IMR-90 (cell line): ENCODE results near the gene MAU2. TPM values are rescaled to one million over a fixed set of nuclear protein-coding genes. Genes with fewer than 3 reads are reported as not detected.

Experiments
- ATAC-seq: fragments of 200-7000 bp; cut with Tn5 transposase; 2 replicates; pipeline ENCODE4 v1.9.1; 2020; ENCODE audit warnings: low read depth, mild to moderate bottlenecking, moderate library complexity
- BruUV-seq: library from RNA; stranded (reverse); fragments of 400-500 nt; replicated peaks from 2 replicates; lab custom pipeline; 2021; lab: Mats Ljungman, UMichigan
- CTCF ChIA-PET: fragments of 300-600 bp; formaldehyde crosslinking; extraction: SDS; loops from one replicate; lab custom pipeline; 2021; ENCODE audit warnings: antibody characterized with exemption; lab: Yijun Ruan, JAX
- POLR2A ChIA-PET: fragments of 300-600 bp; sonication (Branson Sonifier 250); formaldehyde crosslinking; loops from one replicate; lab custom pipeline; 2022; ENCODE audit warnings: antibody characterized with exemption; ENCODE audit not compliant: unreplicated experiment; lab: Charles Lee
- DNase-seq: peaks from one replicate; pipeline ENCODE4 v3.0.0; 2013
- H2AFZ ChIP-seq: replicated peaks from 2 replicates; pipeline ENCODE3; 2013; ENCODE audit warnings: low read length, mild to moderate bottlenecking; ENCODE audit not compliant: poor library complexity
- H2AK5ac ChIP-seq: 2 replicates; pipeline ENCODE4 v1.6.1; 2013; ENCODE audit warnings: low read depth, low read length, inconsistent platforms
- H2AK9ac ChIP-seq: replicated peaks from 2 replicates; pipeline ENCODE3; 2013; ENCODE audit warnings: mild to moderate bottlenecking, low read depth, low read length, moderate library complexity; ENCODE audit not compliant: poor library complexity
- H2BK120ac ChIP-seq: 2 replicates; pipeline ENCODE4 v1.6.1; 2013; ENCODE audit warnings: low read depth, low read length, inconsistent platforms
- H2BK15ac ChIP-seq: 3 replicates; pipeline ENCODE4 v1.6.1; 2013; ENCODE audit warnings: low read depth, low read length, inconsistent platforms
- H2BK20ac ChIP-seq: 2 replicates; pipeline ENCODE4 v1.6.1; 2013; ENCODE audit warnings: low read depth, mild to moderate bottlenecking, inconsistent platforms, low read length, moderate library complexity
- H2BK5ac ChIP-seq: 2 replicates; pipeline ENCODE4 v1.6.1; 2013; ENCODE audit warnings: mild to moderate bottlenecking, low read depth, low read length, inconsistent platforms; ENCODE audit not compliant: poor library complexity, severe bottlenecking
- H3K14ac ChIP-seq: replicated peaks from 2 replicates; pipeline ENCODE4 v1.6.1; 2013; ENCODE audit warnings: low read depth, low read length, inconsistent platforms
- H3K18ac ChIP-seq: 2 replicates; pipeline ENCODE4 v1.6.1; 2013; ENCODE audit warnings: low read depth, low read length, control low read depth
- H3K23ac ChIP-seq: 2 replicates; pipeline ENCODE4 v1.6.1; 2013; ENCODE audit warnings: low read depth, low read length, inconsistent platforms
- H3K27ac ChIP-seq: 2 replicates; pipeline ENCODE4 v1.5.1; 2013; ENCODE audit warnings: mild to moderate bottlenecking, control low read depth, low read length; ENCODE audit not compliant: insufficient read depth
- H3K27me3 ChIP-seq: 2 replicates; pipeline ENCODE4 v1.6.1; 2013; ENCODE audit warnings: low read length; ENCODE audit not compliant: control insufficient read depth, insufficient read depth
- H3K36me3 ChIP-seq: 2 replicates; pipeline ENCODE4 v1.6.1; 2013; ENCODE audit warnings: low read length, mixed read lengths; ENCODE audit not compliant: control insufficient read depth, insufficient read depth
- H3K4ac ChIP-seq: 2 replicates; pipeline ENCODE4 v1.6.1; 2013; ENCODE audit warnings: low read depth, low read length, inconsistent platforms
- H3K4me1 ChIP-seq: 2 replicates; pipeline ENCODE4 v1.6.1; 2013; ENCODE audit warnings: low read length, mixed read lengths; ENCODE audit not compliant: control insufficient read depth, insufficient read depth
- H3K4me2 ChIP-seq: 2 replicates; pipeline ENCODE4 v1.6.1; 2013; ENCODE audit warnings: low read depth, mild to moderate bottlenecking, control low read depth, low read length, moderate library complexity
- H3K4me3 ChIP-seq: 2 replicates; pipeline ENCODE4 v1.5.1; 2013; ENCODE audit warnings: low read depth, mild to moderate bottlenecking, control low read depth, low read length, moderate library complexity; ENCODE audit not compliant: insufficient read depth
- H3K56ac ChIP-seq: 2 replicates; pipeline ENCODE4 v1.6.1; 2013; ENCODE audit warnings: low read length, inconsistent platforms; ENCODE audit not compliant: insufficient read depth; ENCODE audit errors: extremely low read depth
- H3K79me1 ChIP-seq, 2 experiments: 2 replicates each; pipeline ENCODE4 v1.6.1; 2013; ENCODE audit warnings: low read length in 2 of 2, inconsistent platforms in 1 of 2, low read depth in 1 of 2
- H3K9ac ChIP-seq: 2 replicates; pipeline ENCODE4 v1.6.1; 2013; ENCODE audit warnings: low read depth, low read length, control low read depth
- H3K9me1 ChIP-seq: 2 replicates; pipeline ENCODE4 v1.6.1; 2013; ENCODE audit warnings: low read length, inconsistent platforms; ENCODE audit not compliant: insufficient read depth
- H3K9me3 ChIP-seq: 2 replicates; pipeline ENCODE4 v1.6.1; 2013; ENCODE audit warnings: low read length; ENCODE audit not compliant: control insufficient read depth, insufficient read depth
- H4K20me1 ChIP-seq: 2 replicates; pipeline ENCODE4 v1.6.1; 2013; ENCODE audit warnings: low read length, inconsistent platforms; ENCODE audit not compliant: insufficient read depth
- H4K5ac ChIP-seq: 2 replicates; pipeline ENCODE4 v1.6.1; 2013; ENCODE audit warnings: mild to moderate bottlenecking, low read depth, low read length, control low read depth
- H4K8ac ChIP-seq, 2 experiments: 2 replicates each; pipeline ENCODE4 v1.6.1; 2013; ENCODE audit warnings: low read depth in 2 of 2, low read length in 2 of 2, control low read depth in 1 of 2, inconsistent platforms in 1 of 2
- H4K91ac ChIP-seq: 2 replicates; pipeline ENCODE4 v1.6.1; 2013; ENCODE audit warnings: low read depth, low read length, inconsistent platforms; ENCODE audit not compliant: insufficient read depth
- BHLHE40 ChIP-seq: fragments of 150-350 bp; IDR thresholded peaks from 2 replicates; pipeline ENCODE4 v1.6.1; 2016; ENCODE audit warnings: mild to moderate bottlenecking, low read depth, low read length
- CEBPB ChIP-seq: IDR thresholded peaks from 2 replicates; pipeline ENCODE4 v1.6.1; 2012; ENCODE audit warnings: low read depth, low read length, improper control_type of control experiment
- CTCF ChIP-seq: conservative IDR thresholded peaks from 2 replicates; pipeline ENCODE4 v1.5.1; 2012; ENCODE audit warnings: mild to moderate bottlenecking, low read depth, low read length, improper control_type of control experiment
- ELK1 ChIP-seq: fragments of 150-350 bp; IDR thresholded peaks from 2 replicates; pipeline ENCODE4 v1.6.1; 2016; ENCODE audit warnings: low read depth, mild to moderate bottlenecking, low read length, moderate library complexity, borderline replicate concordance
- FOS ChIP-seq: fragments of 150-350 bp; IDR thresholded peaks from 2 replicates; pipeline ENCODE4 v1.6.1; 2016; ENCODE audit warnings: low read depth, low read length
- MAFK ChIP-seq: IDR thresholded peaks from 2 replicates; pipeline ENCODE4 v1.6.1; 2012; ENCODE audit warnings: low read depth, low read length, improper control_type of control experiment
- MAZ ChIP-seq: IDR thresholded peaks from 2 replicates; pipeline ENCODE4 v1.6.1; 2012; ENCODE audit warnings: low read depth, mild to moderate bottlenecking, low read length, improper control_type of control experiment, moderate library complexity, borderline replicate concordance
- POLR2A ChIP-seq: IDR thresholded peaks from 2 replicates; pipeline ENCODE4 v1.6.1; 2012; ENCODE audit warnings: mild to moderate bottlenecking, low read depth, low read length
- RAD21 ChIP-seq: IDR thresholded peaks from 2 replicates; pipeline ENCODE4 v1.6.1; 2012; ENCODE audit warnings: low read length, improper control_type of control experiment
- RCOR1 ChIP-seq: IDR thresholded peaks from 2 replicates; pipeline ENCODE4 v1.6.1; 2012; ENCODE audit warnings: mild to moderate bottlenecking, low read length, improper control_type of control experiment; ENCODE audit not compliant: insufficient replicate concordance
- SMC3 ChIP-seq: fragments of 150-350 bp; IDR thresholded peaks from 2 replicates; pipeline ENCODE4 v1.6.1; 2016; ENCODE audit warnings: low read depth, mild to moderate bottlenecking, antibody characterized with exemption, low read length, moderate library complexity
- USF2 ChIP-seq: fragments of 150-350 bp; IDR thresholded peaks from 2 replicates; pipeline ENCODE4 v1.6.1; 2017; ENCODE audit warnings: mild to moderate bottlenecking, antibody characterized with exemption, low read length, low read depth
- WGBS, 2 experiments: methylation state at CpG; one replicate each; pipeline versions ENCODE4 v1.1.5 to v1.1.7; 2013; ENCODE audit warnings: missing lambda C conversion rate in 2 of 2; ENCODE audit not compliant: insufficient read length in 1 of 2; ENCODE audit errors: extremely low coverage in 2 of 2; 5-methylcytosine and 5-hydroxymethylcytosine counted together
- dilution Hi-C: fragments of 300-500 bp; cut with HindIII; formaldehyde crosslinking; loops from one replicate; pipeline ENCODE4 v1.14.3; 2018; ENCODE audit warnings: low sequenced_read_pairs; ENCODE audit not compliant: unreplicated experiment
- in situ Hi-C: fragments of 300-500 bp; cut with MboI; formaldehyde crosslinking; loops from 3 replicates; pipeline ENCODE4 v1.14.3; 2019; ENCODE audit warnings: low sequenced_read_pairs, inconsistent platforms, mixed read lengths
- intact Hi-C: fragments of 100-400 bp; cut with micrococcal nuclease; formaldehyde crosslinking; loops from 2 replicates; pipeline ENCODE4 v1.10.0; 2022
- polyA plus RNA-seq, 3 experiments: library from polyadenylated mRNA; depleted of rRNA; stranded (reverse); fragments of >200 nt; gene quantifications; 2 replicates each; pipeline ENCODE4 v1.2.3, GENCODE V29; 2012; ENCODE audit warnings: low replicate concordance in 1 of 3
- total RNA-seq: library from RNA; depleted of rRNA; stranded (reverse); fragments of >200 nt; gene quantifications from 2 replicates; pipeline ENCODE4 v1.2.3, GENCODE V29; 2012

The MAU2 gene
- total and polyA plus RNA-seq, 2 of the 4 experiments (the other 2 are of a cell fraction): 24.6 to 31.1 TPM

DNA sequence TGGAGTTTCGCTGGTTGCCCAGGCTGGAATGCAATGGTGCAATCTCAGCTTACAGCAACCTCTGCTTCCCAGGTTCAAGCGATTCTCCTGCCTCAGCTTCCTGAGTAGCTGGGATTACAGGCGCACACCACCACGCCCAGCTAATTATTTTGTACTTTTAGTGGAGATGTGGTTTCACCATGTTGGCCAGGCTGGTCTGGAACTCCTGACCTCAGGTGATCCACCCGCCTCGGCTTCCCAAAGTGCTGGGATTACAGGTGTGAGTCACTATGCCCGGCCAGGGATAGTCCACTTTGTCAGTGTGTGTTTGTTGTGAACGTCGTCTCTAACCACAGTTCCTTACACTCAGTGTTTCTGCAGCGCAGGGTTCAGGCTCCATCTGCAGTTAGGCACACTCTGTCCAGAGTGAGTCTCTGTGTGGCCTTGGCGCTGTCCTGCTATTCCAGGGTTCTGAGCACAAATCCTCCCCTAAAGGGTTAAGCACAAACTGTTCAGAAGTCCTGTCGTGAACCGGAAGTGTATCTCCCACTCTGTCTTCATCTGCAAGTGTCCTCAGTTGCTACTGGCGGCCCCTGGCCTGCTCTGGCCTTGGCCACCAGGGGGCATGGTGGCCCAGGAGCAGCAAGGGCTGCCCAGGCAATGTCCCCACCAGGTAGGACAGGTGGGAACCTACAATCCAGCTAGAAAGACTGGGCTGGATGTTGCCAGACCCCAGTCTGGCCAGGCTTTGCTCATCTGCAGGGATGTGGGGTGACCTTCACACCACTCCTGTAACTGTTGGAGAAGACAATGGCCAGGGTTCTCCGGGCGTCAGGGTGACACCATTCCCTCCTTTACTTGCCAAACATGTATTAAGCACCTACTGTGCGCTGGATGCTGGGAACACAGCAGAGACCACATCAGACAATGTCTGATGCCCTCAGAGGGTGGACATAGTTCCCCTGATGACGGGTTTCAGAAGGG is 46.1 kb downstream of the MAU2 start:
- H3K4me3 ChIP-seq: no peak overlapping the region
- DNase-seq (peak; percentile 64), ATAC-seq (peak; percentile 91)
- H2AK5ac ChIP-seq: peak overlapping the region; percentile 84
- peak overlapping the region; percentile 54 to 99 for H4K8ac ChIP-seq
- H3K27ac ChIP-seq: no peak overlapping the region
- ChIA-PET POLR2A (no interaction called here), CTCF (interaction anchor here (0.5 to 0.6 kb wide), 4 partner anchors 8 to 114 kb away, joined by 3 to 6 read pairs (median 4); no protein-coding TSS in a partner anchor)
- peak overlapping the region; percentile 93 for H2AFZ ChIP-seq
- H3K79me1 ChIP-seq: no peaks in the 10 kb centered on the region; a peak in 1 of 4 replicates
- in situ Hi-C loops (loop anchor here (5.0 kb wide), 1 partner anchor 126 kb away; no protein-coding TSS in a partner anchor), dilution Hi-C loops (no loop called here), intact Hi-C loops (loop anchor here (1.0 kb wide), 1 partner anchor 124 kb away; no protein-coding TSS in a partner anchor)
- H3K4me2 ChIP-seq: 0 out of 2 replicates have a peak overlapping the region, but pooled peaks have one; percentile 28
- no peak overlapping the region for H2BK5ac ChIP-seq
- H2BK15ac ChIP-seq: peak overlapping the region; percentile 43; the same call in 1 of the 3 replicates
- H2BK20ac ChIP-seq: no peak overlapping the region
- H3K9me1 ChIP-seq: 0 out of 2 replicates have a peak, but pooled peaks cover 3% of the 10 kb centered on the region
- H4K5ac ChIP-seq: peak overlapping the region; percentile 100
- no peaks in the 10 kb centered on the region for H3K9me3 ChIP-seq
- no peaks in the 10 kb centered on the region for H3K36me3 ChIP-seq
- WGBS, 2 experiments: 61% methylated on average over 4 of the region's 18 CpGs; no CpG with 5 or more reads in 1 of the 2 experiments
- no peak overlapping the region for H3K23ac ChIP-seq
- no peaks in the 10 kb centered on the region for H3K27me3 ChIP-seq
- peak overlapping the region; percentile 28; the same call in 1 of the 2 replicates for H3K9ac ChIP-seq
- peak overlapping the region; percentile 35; the same call in 1 of the 2 replicates for H4K91ac ChIP-seq
- peaks cover 2% of the 10 kb centered on the region; the same call in 1 of the 2 replicates for H3K4me1 ChIP-seq
- peak overlapping the region; percentile 83; the same call in 1 of the 2 replicates for H3K14ac ChIP-seq
- H4K20me1 ChIP-seq: no peaks in the 10 kb centered on the region
- peak overlapping the region; percentile 86 for H3K4ac ChIP-seq
- peak overlapping the region; percentile 36; the same call in 1 of the 2 replicates for H3K18ac ChIP-seq
- BruUV-seq: no TSS peak
- peak overlapping the region; percentile 61; the same call in 1 of the 2 replicates for H2BK120ac ChIP-seq
- no peak overlapping the region for H3K56ac ChIP-seq
- peak overlapping the region; percentile 82 for H2AK9ac ChIP-seq
- TF ChIP-seq BHLHE40 (no peak), CEBPB (no peak), MAZ (no peak), FOS (no peak), ELK1 (no peak), POLR2A (no peak), RAD21 (peak; percentile 75), USF2 (no peak), MAFK (no peak), CTCF (peak; percentile 79), SMC3 (peak; percentile 86), RCOR1 (no peak)
